Ishikawa (cell line): ENCODE results near the gene LIPG.

Experiments
- MAX ChIP-seq: IDR thresholded peaks from 2 replicates; pipeline ENCODE4 v1.6.1; 2012
- TF ChIP-seq, protein P1 (sequence below): IDR thresholded peaks from 2 replicates; pipeline ENCODE4 v1.6.1; 2012

DNA sequence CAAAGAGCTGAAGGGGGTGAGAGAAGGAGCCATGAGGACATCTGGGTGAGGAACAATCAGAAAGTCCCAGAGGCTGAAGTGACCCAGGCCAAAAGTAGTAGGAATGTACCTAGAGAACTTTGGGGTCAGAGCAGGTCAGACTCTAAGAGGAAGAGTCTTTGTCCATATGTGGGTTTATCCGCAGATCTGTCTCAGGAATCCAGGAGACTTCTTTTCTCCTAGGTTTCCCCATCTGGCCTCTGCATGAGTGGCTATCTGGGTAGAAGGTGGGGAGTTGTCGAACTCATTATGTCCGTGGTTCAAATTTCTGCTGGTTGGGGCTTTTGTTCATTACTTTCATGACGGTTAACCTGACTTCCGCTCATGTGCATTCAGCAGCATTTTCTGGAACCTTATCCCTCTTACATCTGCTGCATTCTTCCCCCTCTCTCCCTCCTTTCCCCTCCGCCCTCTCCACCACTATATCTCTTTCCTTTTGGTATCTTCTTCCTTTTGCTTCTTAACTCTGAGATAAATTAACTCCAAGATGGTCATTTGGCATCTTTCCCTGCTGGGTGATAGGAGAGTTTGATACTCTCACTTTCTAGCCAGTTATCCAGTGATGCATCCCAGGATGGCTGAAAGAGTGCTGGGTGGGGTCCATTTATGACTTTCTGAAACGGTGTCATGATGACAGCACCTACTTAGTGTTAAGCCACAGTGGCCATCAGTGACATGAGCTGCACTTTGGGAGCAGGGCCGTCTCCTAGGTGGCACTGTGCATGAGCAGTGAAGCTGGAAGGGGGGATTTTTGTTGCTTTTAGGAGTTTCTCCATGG is 2.1 kb downstream of the LIPG start:
- TF ChIP-seq MAX, result no peak
- TF ChIP-seq, protein P1, sequence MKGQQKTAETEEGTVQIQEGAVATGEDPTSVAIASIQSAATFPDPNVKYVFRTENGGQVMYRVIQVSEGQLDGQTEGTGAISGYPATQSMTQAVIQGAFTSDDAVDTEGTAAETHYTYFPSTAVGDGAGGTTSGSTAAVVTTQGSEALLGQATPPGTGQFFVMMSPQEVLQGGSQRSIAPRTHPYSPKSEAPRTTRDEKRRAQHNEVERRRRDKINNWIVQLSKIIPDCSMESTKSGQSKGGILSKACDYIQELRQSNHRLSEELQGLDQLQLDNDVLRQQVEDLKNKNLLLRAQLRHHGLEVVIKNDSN, result no peak
